Muscle of arm (tissue), 12 donors: ENCODE results near the gene SH2D7. TPM values are rescaled to one million over a fixed set of nuclear protein-coding genes. Genes with fewer than 3 reads are reported as not detected.

Experiments
- DNase-seq: peaks from one replicate; pipeline ENCODE4 v3.0.0-alpha.2; 2013
- polyA plus RNA-seq, 12 donors: library from polyadenylated mRNA; unstranded; fragments of 120-200 nt; gene quantifications; one replicate each; pipeline ENCODE4 v1.2.1, GENCODE V29; 2013; ENCODE audit not compliant: insufficient read length in 12 of 12

SH2D7 gene
- polyA plus RNA-seq, 12 donors = 0.04 to 0.27 (median 0.15) TPM; not detected in 3

DNA sequence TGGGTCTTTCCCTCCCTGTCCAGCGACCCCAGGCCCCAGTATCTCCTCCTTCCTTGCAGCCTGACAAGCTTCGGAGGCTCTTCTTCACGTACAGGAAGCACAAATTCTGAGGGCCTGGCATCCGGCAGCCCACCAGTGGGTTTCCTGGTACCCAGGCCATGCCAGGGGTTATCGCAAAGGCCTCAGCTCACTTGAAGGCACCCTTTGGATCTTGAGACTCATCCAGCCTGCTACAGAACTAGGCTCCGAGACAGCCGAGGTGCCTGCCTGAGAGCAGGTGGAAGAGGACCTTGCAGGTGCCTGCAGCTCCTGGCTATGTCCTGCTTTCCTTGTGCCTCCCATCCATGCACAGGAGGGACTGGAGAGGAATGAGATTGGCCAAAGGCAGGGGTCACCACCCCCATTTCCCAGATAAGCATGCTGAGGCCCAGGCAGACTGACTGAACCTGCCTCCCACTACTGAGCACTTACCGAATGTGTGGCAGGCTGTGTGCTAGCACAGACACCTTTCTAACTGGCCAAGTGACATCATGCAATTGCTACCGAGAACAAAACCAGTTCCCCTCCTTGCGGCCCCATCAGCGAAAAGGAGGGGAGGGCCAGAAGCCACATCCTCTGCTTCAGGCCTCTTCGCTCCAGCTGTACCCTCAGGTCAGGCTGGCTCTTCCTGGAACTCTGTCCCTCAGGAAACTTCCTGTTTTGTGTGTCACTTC, 11.2 kb downstream of the SH2D7 start:
- DNase-seq = no peak

DNA sequence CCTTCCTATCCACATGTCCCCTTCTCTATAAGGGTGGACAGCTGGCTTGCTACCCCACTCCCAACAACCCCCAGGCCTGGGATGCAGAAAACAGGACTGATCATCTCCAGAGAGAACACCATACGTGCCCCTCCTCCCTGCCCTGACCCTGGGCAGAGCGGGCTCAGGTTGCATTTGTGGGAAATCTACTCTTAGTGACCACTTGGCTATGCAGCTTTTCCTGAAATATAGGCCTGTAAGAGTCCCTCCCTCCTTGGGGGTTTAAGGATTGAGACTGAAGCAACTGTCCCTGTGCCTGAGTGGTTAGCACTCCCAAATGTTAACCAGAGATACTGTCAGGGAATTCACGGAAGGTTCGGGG, 11.7 kb downstream of the SH2D7 start:
- no peak for DNase-seq

DNA sequence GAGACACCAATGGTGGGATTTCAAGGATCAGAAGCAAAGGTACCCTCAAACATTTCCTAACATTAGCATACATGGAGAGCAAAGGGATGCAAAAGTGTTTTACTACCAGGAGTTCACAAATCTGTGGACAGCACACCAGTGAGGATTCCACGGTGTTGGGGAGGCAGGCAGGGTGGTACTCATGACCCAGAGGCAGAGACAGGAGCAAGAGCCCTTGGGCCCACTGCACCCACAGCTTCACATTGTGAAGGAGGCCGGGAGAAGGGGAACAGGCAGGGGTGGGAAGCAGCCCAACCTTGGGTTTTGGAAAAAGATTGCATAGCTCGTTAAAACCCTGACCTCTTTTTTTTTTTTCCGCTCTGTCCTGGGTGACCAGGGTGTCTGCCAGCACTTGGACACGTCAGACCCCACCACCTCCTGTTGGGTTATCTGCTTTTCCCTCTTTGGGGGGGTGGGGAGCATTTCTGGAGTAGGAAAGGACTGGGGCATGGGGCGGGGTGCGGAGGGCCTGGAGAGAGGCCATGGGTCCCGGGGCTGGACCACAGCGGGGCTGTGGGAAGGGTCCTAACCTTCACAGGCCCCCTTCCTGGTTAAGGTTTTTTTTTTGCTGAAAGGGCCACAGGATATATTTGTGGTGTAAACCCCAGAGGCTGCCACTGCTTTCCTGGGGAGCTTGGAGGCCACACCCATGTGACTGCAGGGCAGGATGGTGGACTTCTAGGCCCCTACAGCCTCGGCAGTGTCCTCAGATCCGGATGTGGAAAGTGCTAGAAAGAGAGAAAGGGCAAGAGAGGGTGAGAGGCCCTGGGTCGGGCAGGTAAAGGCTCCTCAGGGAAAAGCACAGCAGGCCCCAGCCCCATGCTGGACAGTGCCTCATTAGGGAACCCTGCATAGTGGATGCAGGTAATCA, 12.5 kb downstream of the SH2D7 start:
- no peak for DNase-seq

DNA sequence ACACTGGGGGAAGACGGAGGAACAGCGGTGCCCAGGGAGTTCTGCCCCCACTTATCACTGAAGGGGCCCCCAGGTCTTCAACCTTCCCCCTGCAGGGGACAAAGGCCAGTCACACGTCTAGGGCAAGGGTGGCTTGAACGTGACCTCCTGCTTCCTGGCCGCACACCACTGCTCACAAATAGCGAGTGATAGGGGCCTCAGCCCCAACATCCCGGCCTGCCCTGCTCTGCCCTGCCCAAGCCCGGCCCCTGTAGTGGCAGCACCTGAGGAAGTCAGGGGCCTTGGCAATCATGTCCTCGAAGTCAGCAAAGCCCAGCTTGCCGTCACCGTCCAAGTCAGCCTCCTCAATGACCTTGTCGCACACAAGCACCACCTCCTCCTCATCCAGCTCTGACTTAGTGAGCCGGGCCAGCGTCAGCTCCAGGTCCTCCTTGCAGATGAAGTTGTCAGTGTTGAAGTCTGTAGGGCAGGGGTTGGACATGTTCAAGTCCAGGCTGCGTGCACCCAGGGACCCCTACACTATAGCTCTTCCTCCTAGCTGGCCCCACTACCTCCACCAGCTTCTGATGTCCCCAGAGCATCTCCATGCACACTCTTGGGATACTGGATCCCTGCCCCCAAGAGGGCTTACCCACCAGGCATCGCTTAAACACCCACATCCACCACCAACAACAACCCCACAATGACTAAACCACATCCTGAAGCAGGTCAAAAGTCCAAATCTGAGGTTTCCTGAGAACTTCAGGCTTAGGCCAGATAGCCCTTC, 13.3 kb downstream of the SH2D7 start:
- DNase-seq = no peak

DNA sequence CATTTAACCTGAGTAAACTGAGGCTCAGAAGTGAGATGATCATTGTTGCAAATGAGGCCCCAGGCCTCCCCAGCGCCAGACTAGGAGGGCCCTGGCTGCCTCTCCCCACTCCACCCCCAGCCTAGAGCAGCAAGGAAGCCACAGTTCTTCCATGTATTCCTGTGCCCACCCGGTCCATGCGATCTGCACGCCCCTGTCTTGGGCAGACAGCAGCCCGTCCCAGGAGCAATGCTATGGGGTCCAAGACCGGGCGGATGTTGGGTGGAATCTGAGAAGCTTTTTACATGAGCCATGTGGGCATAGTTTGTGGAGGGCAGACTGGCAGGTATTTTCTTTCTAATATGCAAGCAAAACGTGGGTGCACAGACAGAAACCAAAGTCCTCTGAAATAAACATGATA, 15.1 kb downstream of the SH2D7 start:
- DNase-seq = no peak

DNA sequence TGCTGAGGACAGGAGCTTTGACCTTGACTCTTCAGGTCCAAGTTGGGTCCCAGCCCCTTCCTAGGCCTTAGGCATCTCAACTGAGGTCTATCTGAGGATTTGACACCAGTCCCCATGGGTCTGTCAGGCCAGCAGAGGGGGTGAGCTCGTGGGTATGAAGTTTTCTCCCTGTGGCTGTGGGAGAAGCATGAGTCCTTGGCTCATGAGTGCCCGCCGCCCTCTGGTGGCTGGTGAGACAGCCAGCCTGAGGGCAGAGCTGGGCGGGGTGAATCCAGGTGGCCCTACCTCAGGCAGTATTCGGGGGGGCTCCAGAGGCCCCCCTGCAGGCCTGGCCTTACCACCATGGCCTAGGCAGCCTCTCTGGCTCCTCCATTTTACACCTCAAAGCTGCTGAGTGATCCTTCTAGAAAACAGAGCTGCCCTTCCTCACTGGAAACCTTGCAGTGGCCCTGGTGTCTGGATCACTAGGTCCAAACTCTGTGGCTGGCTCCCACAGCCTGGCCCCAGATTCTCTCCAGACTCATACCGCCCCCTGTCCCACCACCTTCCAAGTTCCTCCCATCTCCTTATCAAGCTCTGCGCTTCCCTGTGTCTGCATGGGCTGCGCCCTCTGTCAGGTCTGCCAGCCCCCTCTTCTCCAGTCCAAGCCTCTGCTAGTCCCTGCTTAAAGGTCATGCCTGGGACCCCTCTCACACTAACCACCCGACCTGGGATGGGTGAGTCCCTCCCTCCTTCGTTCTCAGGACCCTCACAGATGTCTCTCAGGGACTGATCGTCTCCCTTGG, 16.1 kb downstream of the SH2D7 start:
- peak; percentile 74 for DNase-seq

DNA sequence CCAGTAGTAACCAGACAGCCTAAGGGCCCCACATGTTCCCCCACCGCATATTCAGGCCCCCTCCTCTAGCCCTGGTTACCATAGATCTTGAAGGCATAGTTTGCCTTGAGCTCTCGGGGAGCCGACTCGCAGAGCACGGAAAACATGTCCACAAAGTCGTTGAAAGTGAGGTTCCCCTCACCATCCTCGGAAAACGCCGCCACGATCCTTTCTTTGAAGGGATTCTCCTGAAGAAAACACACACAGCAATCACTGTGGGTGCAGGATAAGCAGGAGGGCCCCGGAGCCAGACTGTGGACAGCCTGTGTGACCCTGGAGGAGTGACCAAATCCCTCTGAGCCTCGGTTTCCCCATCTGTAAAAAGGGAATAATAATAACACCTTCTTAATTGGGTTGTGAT, 16.8 kb downstream of the SH2D7 start:
- no peak for DNase-seq

DNA sequence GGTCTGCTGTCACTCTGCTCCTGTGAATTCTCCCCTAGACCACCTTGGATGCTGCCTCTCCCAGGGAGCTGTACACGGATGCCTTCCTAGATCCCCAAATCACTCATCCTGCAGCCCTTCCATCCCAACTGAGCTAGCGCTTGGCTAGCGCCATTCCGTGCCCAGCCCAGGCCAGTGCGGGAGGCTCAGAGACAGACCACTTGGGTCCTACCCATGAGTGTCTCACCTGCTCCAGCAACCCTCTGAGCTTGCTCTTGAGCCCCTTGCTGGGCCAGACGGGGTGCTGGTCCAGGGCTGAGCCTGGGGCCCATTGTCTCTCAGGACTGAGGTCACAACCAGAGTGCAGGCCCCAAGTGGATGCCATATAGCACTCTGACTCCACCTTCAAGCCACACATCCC, 17.7 kb downstream of the SH2D7 start:
- DNase-seq = no peak

DNA sequence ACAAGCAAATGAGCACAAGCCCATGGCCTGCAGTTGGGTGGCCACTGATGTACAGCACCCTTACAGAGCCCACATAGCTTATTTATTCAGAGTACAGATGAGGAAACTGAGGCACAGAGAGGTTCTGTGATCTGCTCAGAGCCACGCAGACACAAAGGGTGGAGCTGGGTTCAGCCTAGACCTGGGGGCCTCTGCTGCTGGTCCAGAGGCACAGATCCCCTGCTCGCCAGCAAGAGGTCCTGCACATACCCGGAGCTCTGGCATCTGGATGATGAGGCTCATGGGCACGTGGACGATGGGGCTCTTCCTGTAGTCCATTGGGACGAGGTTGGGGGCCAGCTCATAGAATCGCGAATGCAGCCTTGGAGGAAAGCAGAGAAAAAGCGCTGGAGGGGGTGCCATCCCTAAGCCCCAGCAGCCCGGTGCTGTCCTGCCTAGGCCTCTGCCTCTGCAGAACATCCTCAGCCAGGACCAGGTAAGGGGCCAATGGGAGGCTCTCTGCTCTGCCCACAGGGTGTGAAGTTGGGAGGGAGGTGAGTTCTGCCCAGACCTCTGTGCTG, 18.6 kb downstream of the SH2D7 start:
- DNase-seq = no peak

DNA sequence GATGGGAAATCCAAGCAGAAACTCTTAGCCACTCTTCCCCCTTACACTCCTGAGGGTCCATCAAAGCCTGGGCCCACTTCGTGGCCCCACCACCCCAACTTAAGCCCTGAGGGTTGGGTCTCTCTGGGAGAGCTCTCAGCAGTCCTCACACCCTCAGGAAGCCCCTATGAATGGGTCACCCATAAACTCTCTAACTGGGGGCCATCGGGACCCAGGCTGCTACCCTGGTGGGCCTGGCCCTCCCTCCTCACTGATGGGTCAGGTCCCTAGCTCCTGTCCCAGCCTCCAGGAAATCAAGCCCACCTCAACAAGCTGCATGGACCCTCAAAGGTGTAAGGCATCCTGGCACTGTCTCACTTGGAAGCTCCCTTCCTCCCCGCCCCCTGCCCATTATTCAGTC, 19.4 kb downstream of the SH2D7 start:
- no peak for DNase-seq

DNA sequence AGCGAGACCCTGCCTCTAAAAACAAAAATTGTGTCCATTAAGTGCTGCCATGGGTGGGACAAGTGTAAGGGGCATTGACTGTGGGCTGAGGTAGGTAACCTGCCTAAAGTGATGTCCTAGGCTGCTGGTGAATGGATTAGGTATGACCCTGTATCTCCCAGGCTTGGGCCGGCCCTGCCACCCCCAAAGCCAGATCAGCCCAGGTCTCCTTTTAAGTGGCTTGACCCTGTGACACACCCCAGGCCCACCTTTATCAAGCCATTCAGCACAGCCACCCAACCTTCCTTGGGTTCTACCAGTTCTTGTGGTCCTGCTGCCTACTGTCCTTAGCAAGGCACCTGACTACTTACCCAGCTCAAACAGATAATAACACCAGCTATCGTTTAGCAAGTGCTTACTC, 20.2 kb downstream of the SH2D7 start:
- DNase-seq = no peak

DNA sequence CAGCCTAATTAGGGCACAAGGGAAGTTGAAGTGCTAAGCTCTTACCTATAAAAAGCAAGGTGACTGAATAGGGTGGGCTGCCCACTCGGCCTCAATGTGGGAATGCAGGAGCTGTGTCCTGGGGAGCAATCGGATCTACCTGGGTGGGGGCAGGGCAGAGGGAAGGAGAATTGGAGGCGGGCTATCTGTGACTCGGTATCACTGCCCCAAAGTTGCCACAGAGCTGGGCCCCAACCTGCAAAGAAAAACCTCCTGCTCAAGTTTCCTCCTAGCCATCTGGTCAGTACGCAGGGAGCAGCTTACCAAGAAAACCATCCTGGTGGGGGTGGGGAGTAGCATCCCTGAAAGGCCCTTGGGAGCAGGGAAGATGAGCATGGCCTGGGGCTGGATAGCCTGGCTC, 28.2 kb downstream of the SH2D7 start:
- no peak for DNase-seq

DNA sequence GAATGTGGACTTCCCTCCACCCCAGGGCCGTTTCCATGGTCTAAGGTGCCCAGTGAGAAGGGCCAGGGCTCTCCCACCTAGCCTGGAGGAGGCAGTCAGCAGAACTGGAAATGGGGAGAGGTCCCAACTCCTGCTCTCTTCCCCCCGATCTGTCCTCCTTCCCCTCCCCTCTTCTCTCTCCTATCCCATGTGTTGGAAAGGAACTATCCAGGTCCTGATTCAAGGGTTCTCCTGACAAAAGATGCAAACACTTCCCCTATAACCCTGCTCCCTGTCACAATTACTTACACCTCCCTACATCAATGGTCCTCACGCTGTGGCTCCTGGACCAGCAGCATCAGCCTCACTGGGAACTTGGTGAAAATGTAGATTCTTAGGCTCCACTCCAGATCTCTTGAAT, 32.9 kb downstream of the SH2D7 start:
- DNase-seq = no peak

DNA sequence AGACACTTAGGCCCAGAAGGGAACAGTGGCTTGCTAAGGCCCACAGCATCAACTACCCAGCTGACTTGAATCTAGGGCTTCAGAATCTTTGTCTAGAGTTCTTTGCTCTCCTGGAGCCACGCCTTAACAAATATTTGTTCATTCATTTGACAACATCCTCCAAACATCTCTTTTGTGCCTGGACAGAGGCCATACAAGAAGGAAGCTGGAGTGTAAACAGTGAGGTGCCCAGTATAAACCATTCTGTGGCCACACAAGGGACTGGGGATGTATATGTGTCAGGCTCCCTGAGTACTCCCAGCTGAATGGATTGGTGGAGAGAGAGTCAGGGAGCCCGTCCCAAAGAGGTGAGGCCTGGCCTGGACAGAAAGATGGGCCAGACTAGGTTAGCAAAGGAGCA, 35.5 kb downstream of the SH2D7 start:
- DNase-seq = no peak

DNA sequence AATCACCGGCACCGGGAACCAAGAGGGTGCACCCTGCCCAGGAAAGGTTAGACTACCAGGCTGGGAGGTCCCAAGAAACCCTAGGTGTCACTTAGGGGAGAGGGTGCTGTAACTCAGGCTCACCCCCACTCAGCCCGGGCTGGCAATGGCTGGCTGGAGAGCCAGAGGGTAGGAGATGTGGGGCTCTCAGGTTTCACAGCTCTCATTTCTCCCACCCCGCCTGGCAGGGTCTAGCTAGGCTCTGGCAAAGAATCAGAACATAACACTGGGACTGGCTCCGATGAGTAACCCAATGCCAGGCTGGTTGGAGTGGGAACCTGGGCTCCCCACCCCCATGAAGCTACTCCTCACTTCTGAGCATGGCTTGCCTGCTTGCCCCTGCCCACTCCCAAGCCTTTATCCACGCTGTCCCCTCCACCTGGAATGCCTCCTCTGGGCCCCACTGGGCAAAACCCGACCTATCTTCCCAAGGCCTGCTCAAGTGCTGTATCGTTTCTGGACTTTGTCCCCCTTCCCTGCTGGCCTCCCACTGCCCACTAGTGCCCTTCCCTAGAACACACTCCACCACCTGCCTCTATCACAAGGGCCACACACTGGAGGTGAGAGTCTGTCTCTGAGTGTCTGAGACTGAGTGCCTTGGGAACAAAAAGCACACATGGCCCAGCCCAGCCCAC, 36.9 kb downstream of the SH2D7 start:
- no peak for DNase-seq

DNA sequence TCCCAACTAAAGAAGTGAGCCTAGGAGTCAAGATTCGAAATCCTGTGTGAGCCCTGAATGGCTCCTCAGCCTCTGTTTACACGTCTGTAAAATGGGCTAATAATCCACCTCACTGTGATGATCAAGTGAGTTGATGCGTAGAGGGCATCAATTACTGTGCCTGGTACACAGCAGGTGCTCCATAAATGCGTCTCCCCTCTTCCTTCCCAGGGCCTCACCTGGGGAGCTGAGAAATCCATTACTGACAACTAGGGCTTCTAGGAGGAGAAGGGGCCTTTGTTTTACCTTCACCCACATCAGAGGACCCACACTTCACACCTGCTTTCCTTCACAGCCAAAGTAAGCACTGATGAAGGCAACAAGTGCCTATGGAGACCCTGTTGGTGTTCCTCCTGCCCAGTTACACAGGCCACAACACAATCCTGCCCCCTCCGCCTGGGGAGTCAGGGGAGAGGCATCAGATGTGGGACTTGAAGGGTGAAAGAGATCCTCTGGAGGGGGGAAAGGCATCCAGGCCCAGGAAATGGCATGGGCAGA, 37.5 kb downstream of the SH2D7 start:
- no peak for DNase-seq

DNA sequence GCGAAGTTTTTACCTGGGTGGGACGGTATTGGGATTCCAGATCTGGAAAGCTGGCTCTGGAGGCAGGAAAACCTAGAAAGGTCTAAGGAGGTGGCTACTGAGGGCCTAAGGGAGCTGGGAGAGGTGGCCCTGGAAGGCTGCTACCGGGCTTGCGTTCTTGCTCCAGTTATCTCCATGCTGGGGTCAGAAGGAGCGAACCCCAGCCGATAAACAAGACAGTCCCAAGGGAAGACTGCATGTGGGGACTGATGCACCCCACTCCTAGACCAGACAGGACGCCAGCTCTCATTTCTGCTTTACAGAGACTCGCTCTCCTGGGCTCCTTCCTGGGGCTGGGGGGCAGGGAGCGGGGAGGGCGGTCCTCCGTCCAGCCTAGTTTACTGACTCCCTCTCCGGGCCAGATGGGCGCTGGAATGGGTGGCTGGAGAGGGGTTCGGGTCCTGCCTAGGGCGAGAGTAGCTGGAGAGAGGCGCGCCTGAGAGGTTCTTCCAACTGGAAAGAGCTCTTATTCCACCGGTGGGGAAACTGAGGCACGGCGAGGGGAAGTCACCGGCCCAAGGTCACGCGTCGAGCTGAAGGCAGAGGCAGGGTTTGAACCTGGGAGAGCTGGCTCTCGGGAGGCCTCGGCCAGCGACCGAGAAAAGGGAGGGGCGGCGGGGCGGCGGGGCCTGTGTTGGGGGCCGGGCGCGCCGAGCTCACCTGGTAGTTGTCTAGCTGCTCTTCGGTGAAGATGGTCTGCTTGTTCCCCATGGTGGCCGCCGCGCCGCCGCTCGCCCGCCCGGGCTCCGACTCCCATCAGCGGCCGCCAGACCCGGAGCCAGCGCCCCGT, 38.3 kb downstream of the SH2D7 start:
- DNase-seq = no peak

DNA sequence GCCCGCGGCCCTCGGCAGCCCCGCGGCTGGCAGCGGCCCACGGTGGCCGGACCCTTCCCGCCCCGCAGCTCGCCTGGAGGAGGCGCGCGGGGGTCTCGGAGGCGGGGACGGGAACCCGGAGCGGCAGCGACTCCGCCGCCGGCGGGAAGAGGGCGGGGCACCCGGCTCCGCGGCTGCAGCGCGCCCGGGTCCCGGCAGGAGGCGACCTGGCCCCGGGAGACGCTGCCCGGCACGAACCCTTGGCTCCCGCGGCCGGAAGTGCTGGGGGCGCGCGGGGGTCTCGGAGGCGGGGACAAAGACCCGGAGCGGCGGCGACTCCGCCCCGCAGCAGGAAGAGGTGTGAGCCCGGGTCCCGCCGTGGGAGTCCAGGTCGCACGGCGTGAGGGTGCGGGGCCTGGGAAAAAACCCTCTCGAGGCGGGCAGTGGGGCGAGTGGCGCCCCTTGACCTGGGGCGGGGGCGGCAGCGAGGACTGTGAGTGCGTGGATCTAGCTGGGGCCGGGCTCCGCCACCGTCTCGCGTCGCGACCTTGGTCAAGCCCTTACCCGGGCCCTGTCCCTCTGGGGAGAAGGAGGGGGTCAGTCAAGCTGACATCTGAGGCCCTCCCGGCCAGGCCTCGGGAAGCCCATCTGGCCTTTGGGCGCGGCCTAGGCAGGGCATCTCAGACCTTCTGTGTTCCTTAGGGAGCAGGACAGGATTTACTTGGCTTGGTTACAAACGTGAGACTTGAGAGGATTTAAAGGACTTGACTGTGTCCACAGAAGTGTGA, 39.1 kb downstream of the SH2D7 start, which contains the start of gene CIB2:
TSS of gene CIB2 (minus strand) at position 151 of the 767 bp plus-strand sequence. CDS start 230 bp downstream, outside the sequence.
- peak; percentile 65 for DNase-seq

DNA sequence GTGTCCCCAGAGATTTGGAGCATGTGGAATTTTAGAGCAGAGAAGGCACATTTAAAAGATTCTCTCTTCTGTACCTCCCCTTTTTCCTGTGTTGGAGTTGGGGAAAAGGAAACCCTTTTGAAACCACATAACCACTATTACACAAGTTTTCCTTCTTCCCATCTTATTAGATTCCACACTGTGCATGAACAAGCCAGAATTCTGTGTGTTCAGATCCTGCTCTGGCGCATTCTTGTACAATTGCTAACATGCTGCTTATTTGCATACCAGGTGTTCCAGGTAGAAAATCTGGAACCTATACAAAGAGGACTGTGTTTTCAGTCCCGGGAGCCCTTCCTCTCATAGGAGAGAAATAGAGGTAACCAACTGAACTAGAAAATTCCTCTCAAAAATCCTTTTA, 41.4 kb downstream of the SH2D7 start:
- no peak for DNase-seq
